HG03521 (cell line): ENCODE results near the gene VSIR.

ENCODE experiments used
- ATAC-seq: cut with Tn5 transposase; IDR thresholded peaks from one replicate; pipeline ENCODE4 v1.9.1; 2021; ENCODE audit warnings: mild to moderate bottlenecking, moderate library complexity; ENCODE audit not compliant: unreplicated experiment

VSIR gene

GRCh38 chr10:71716426-71716825 lies 56.9 kb downstream of the VSIR start:
- no peak for ATAC-seq

- no peak for ATAC-seq
Measured at GRCh38 chr10:71715860-71716259, 57.5 kb downstream of the VSIR start.

- ATAC-seq, result no peak
Measured at GRCh38 chr10:71715026-71715425, 58.3 kb downstream of the VSIR start.

- ATAC-seq, result no peak
Measured at GRCh38 chr10:71714592-71714991, 58.7 kb downstream of the VSIR start.

- ATAC-seq, result no peak
Measured at GRCh38 chr10:71714031-71714410, 59.3 kb downstream of the VSIR start.

- ATAC-seq, result no peak
Measured at GRCh38 chr10:71713135-71714030, 59.9 kb downstream of the VSIR start.

- ATAC-seq, result no peak
Measured at GRCh38 chr10:71712572-71713134, 60.7 kb downstream of the VSIR start.

- no peak for ATAC-seq
Measured at GRCh38 chr10:71712170-71712569, 61.1 kb downstream of the VSIR start.

- ATAC-seq, result no peak
Measured at GRCh38 chr10:71711052-71711623, 62.2 kb downstream of the VSIR start.

- ATAC-seq, result no peak
Measured at GRCh38 chr10:71710519-71710918, 62.8 kb downstream of the VSIR start.

GRCh38 chr10:71708897-71709882 lies 64.1 kb downstream of the VSIR start:
- ATAC-seq, result no peak

- no peak for ATAC-seq
Measured at GRCh38 chr10:71708301-71708703, 65.0 kb downstream of the VSIR start.

GRCh38 chr10:71707240-71707789 lies 66.0 kb downstream of the VSIR start:
- ATAC-seq, result no peak

GRCh38 chr10:71706216-71707121 lies 66.9 kb downstream of the VSIR start:
- ATAC-seq, result no peak

GRCh38 chr10:71705582-71705981 lies 67.7 kb downstream of the VSIR start:
- ATAC-seq, result no peak

GRCh38 chr10:71704816-71705215 lies 68.5 kb downstream of the VSIR start:
- no peak for ATAC-seq

GRCh38 chr10:71703577-71703976 lies 69.7 kb downstream of the VSIR start:
- ATAC-seq, result no peak

GRCh38 chr10:71701496-71702132 lies 71.7 kb downstream of the VSIR start:
- no peak for ATAC-seq

GRCh38 chr10:71700731-71701368 lies 72.5 kb downstream of the VSIR start:
- ATAC-seq, result no peak
